ENCODE results near the gene GPR139.

GRCh38 chr16:19984135-19984534 is 89.6 kb downstream of the GPR139 start:
- no peak for TF ChIP-seq CTCF (IDR thresholded peaks at IDR 0.05)
- TF ChIP-seq POLR2A (IDR thresholded peaks at IDR 0.05): no peak
